Activated CD4-positive, alpha-beta T cell treated with anti-CD3 and anti-CD28 coated beads, Interleukin-2, amount 10 ng/mL, durations not matched to agents 7 days and 5 days (primary cell): ENCODE data around the gene MRPL48. TPM values are rescaled to one million over a fixed set of nuclear protein-coding genes. Genes with fewer than 3 reads are reported as not detected.

Experiments used
- CTCF ChIA-PET: fragments of 350-600 bp; sonication (Branson Sonifier 250); formaldehyde crosslinking; loops from one replicate; lab custom pipeline; 2021; ENCODE audit warnings: antibody characterized with exemption; lab: Charles Lee
- POLR2A ChIA-PET: fragments of 350-600 bp; sonication (Branson Sonifier 250); formaldehyde crosslinking; loops from one replicate; lab custom pipeline; 2021; ENCODE audit warnings: antibody characterized with exemption; lab: Charles Lee
- DNase-seq: peaks from one replicate; pipeline ENCODE4 v3.0.0-alpha.2; 2020
- H3K27ac Mint-ChIP-seq: one replicate; pipeline ENCODE4 v1.8.0; 2021; ENCODE audit warnings: mild to moderate bottlenecking, moderate library complexity, mixed read lengths
- H3K27me3 Mint-ChIP-seq: one replicate; pipeline ENCODE4 v1.8.0; 2021; ENCODE audit warnings: mixed read lengths
- H3K36me3 Mint-ChIP-seq: one replicate; pipeline ENCODE4 v1.8.0; 2021; ENCODE audit warnings: low read depth, mixed read lengths
- H3K4me1 Mint-ChIP-seq: one replicate; pipeline ENCODE4 v1.8.0; 2021; ENCODE audit warnings: mixed read lengths
- H3K4me3 Mint-ChIP-seq: one replicate; pipeline ENCODE4 v1.8.0; 2021; ENCODE audit warnings: mild to moderate bottlenecking, moderate library complexity, mixed read lengths
- H3K9me3 Mint-ChIP-seq: one replicate; pipeline ENCODE4 v1.8.0; 2021; ENCODE audit warnings: mixed read lengths
- total RNA-seq, 2 experiments: library from RNA; stranded (reverse); gene quantifications; one replicate each; pipeline ENCODE4 v1.2.3, GENCODE V29; 2021

MRPL48 gene
- total RNA-seq, 2 experiments from 2014 or later, result 50.5 to 50.9 TPM

DNA sequence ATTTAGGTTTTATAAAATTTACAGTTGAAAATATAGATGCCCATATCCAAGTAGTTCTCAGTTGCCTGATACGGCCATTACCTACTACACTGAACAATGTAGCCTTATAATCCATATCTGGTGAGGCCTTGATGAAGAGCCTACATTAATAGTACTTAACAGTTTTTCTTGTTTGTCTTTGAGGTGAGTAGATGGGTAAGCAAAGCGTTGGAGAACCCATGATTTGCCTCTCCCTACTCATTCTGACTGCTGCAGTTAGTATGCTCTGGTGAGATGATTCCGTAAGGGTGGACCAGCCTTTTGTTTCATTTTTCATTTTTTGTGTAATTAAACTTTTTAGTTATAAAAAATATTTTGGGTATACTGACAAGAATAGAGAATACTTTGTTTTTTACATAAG, 100.6 kb downstream of the MRPL48 start:
- Mint-ChIP-seq H3K27me3 (no peaks in the 10 kb centered on the region), H3K9me3 (no peaks in the 10 kb centered on the region), H3K4me3 (no peak overlapping the region), H3K36me3 (peaks cover 27% of the 10 kb centered on the region), H3K27ac (no peak overlapping the region), H3K4me1 (peaks cover under 1% of the 10 kb centered on the region)
- no peak for DNase-seq
- ChIA-PET CTCF (interaction anchor here (1.2 kb wide), 1 partner anchor 260 kb away, joined by 3 read pairs; no protein-coding TSS in a partner anchor), POLR2A (no interaction called here)

DNA sequence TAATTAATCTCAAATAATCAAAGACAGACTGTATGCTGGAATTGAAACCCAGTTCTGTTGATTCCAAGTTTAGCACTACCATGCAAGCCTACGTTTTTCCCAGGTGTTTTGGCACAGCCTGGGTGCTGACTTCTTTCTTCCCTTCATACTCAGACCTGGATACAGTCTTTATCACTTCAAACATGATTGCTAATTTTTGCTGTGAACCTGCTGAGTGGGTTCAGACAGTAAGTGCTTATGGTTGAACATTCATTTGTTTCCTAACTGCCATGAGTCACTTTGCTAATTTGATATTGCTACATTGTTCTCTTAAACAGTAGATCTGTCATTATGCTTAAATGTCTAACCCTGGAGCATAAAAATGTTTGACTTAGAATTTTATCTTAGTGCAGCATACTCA, 101.3 kb downstream of the MRPL48 start:
- ChIA-PET POLR2A (no interaction called here), CTCF (interaction anchor here (1.3 kb wide), 1 partner anchor 12 kb away, joined by 3 read pairs; no protein-coding TSS in a partner anchor)
- Mint-ChIP-seq H3K4me3 (no peak overlapping the region), H3K27ac (no peak overlapping the region), H3K36me3 (peaks cover 24% of the 10 kb centered on the region), H3K4me1 (no peaks in the 10 kb centered on the region), H3K27me3 (no peaks in the 10 kb centered on the region), H3K9me3 (no peaks in the 10 kb centered on the region)
- DNase-seq, result no peak

DNA sequence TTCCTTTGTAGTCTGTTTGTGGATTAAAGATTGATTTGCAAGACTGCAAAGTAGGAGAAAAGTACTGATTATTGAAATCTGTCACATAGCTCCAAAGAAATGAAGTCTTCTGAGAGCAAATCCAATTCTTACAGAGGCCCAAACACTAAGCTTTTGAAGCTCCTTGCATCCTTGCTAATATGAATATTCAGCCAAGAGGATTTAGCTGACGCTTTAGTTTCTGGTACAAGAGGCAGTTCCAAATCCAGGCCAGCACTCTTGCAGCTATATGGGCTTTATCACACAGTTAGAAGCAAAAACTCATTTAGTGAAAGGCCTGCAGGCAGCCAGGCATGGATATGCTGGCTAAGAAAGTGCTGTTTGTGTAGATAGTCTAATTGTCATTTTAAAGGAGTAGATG, 101.9 kb downstream of the MRPL48 start:
- no peaks in the 10 kb centered on the region for H3K27me3 Mint-ChIP-seq
- H3K4me3 Mint-ChIP-seq, result no peak overlapping the region
- H3K36me3 Mint-ChIP-seq, result peaks cover 24% of the 10 kb centered on the region
- no peaks in the 10 kb centered on the region for H3K4me1 Mint-ChIP-seq
- H3K27ac Mint-ChIP-seq, result no peak overlapping the region
- H3K9me3 Mint-ChIP-seq, result no peaks in the 10 kb centered on the region
- CTCF ChIA-PET, result interaction anchor here (1.3 kb wide), 1 partner anchor 12 kb away, joined by 3 read pairs; no protein-coding TSS in a partner anchor
- POLR2A ChIA-PET, result no interaction called here
- no peak for DNase-seq

DNA sequence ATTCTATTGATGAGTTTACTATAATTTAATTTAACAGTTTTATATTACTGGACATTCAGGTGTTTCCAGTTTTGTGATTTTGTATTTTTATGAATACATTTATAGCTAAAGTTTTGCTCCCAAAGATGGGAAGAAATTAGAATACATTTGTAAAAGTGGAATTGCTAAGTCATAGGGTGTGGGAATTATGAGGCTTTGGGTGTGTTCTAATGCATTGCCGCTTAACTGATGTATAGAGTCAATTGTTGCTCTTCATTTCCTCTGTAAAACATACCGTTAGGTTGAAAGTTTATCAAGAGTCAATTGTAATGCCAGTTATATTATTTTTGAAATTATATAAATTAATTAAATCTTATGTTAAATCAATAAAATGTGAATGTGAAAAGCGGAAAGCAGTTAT, 105.4 kb downstream of the MRPL48 start:
- no peaks in the 10 kb centered on the region for H3K4me1 Mint-ChIP-seq
- ChIA-PET CTCF (no interaction called here), POLR2A (no interaction called here)
- H3K27ac Mint-ChIP-seq, result no peak overlapping the region
- no peak overlapping the region for H3K4me3 Mint-ChIP-seq
- DNase-seq, result no peak
- no peaks in the 10 kb centered on the region for H3K27me3 Mint-ChIP-seq
- H3K9me3 Mint-ChIP-seq, result no peaks in the 10 kb centered on the region
- H3K36me3 Mint-ChIP-seq, result peaks cover 23% of the 10 kb centered on the region

DNA sequence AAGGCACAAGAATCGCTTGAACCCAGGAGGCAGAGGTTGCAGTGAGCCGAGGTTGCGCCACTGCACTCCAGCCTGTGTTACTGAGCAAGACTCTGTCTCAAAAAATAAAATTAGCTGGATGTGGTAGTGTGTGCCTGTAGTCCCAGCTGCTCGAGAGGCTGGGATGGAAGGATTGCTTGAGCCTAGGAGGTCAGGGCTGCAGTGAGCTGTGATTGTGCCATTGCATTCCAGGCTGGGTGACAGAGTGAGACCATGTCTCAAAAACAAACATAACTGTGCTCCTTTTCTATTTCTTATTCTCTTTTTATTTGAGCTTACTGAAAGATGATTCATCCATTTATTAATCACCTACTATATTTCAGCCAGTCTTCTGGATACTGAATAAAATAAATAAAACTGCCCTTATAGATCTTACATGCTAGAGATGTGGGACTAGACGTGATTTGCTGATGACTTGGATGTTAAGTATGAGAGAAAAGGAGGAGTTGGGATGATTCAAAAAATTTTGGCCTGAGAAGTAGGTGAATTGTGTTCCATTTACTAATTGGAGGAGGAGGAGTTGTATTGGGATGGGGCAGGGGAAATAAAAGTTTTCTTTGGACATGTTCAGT, 107.2 kb downstream of the MRPL48 start:
- H3K27me3 Mint-ChIP-seq, result no peaks in the 10 kb centered on the region
- ChIA-PET CTCF (interaction anchor here (0.6 kb wide), 1 partner anchor 64 kb away, joined by 3 read pairs; no protein-coding TSS in a partner anchor), POLR2A (no interaction called here)
- peaks cover 20% of the 10 kb centered on the region for H3K36me3 Mint-ChIP-seq
- H3K4me3 Mint-ChIP-seq, result no peak overlapping the region
- no peak for DNase-seq
- H3K4me1 Mint-ChIP-seq, result no peaks in the 10 kb centered on the region
- no peak overlapping the region for H3K27ac Mint-ChIP-seq
- no peaks in the 10 kb centered on the region for H3K9me3 Mint-ChIP-seq

DNA sequence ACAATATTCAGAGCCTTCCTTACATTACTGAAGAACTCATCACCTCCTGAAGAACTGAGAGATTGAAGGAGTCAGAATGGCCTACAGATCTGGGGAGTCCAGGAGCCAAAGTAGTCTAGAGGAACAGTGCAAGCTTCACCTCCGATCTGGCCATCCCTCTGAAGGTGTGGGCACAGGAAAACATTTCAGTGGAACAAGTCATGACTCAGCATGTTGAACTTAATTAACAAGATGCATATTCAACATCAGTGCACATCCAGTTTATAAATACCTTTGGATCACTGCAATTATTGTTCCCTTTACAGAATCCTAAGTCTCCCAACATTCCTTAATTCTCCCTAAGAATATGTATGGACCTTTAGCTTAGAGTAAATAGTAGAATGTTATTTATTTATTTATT, 114.6 kb downstream of the MRPL48 start:
- Mint-ChIP-seq H3K4me3 (no peak overlapping the region), H3K27me3 (no peaks in the 10 kb centered on the region), H3K9me3 (no peaks in the 10 kb centered on the region), H3K4me1 (no peaks in the 10 kb centered on the region), H3K27ac (no peak overlapping the region), H3K36me3 (peaks cover 17% of the 10 kb centered on the region)
- ChIA-PET CTCF (no interaction called here), POLR2A (no interaction called here)
- no peak for DNase-seq

DNA sequence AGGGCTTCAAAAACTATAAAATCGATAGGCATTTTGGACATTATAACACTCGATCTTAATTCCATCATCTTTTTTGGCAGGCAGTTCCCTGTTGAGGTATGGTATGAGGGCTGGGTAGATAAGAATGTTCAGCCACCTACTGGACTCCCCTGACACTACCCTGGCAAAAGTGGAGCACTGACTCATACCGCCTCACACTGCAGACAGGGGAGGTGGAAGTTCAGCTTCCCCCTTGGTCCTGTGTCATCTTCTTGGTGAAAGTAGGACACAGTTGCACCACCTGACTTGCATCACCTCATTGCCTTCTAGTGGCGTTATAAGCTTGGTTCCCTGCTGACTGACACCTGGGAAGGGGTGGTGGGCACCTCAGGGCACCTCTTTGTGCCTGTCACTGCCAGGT, 119.5 kb downstream of the MRPL48 start:
- POLR2A ChIA-PET, result no interaction called here
- Mint-ChIP-seq H3K27ac (no peak overlapping the region), H3K27me3 (no peaks in the 10 kb centered on the region), H3K9me3 (no peaks in the 10 kb centered on the region), H3K4me1 (no peaks in the 10 kb centered on the region), H3K36me3 (peaks cover 15% of the 10 kb centered on the region), H3K4me3 (no peak overlapping the region)
- CTCF ChIA-PET, result interaction anchor here (0.6 kb wide), 1 partner anchor 22 kb away, joined by 3 read pairs; no protein-coding TSS in a partner anchor
- no peak for DNase-seq

DNA sequence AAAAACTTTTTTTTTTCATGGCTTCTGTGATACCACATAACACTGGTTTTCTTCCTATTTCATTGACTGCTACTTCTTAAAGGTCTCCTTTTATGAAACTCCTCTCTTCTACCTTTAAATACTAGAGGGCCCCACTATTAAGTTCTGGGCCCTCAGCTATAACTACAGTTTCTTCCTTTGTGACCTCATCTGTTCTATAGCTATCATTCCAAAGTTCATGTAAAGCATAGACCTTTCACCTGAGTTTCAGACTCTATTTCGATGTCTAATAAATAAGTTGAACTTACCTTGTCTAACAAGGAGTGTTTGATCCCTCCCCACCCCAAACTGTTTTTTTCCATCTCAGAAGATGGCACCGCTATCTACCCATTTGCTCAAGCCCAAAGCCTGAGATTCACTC, 124.4 kb downstream of the MRPL48 start:
- Mint-ChIP-seq H3K9me3 (no peaks in the 10 kb centered on the region), H3K4me3 (no peak overlapping the region), H3K36me3 (peaks cover 23% of the 10 kb centered on the region), H3K4me1 (no peaks in the 10 kb centered on the region), H3K27ac (no peak overlapping the region), H3K27me3 (no peaks in the 10 kb centered on the region)
- POLR2A ChIA-PET, result interaction anchor here (0.7 kb wide), 1 partner anchor 19 kb away, joined by 4 read pairs; no protein-coding TSS in a partner anchor
- no peak for DNase-seq
- CTCF ChIA-PET, result no interaction called here

DNA sequence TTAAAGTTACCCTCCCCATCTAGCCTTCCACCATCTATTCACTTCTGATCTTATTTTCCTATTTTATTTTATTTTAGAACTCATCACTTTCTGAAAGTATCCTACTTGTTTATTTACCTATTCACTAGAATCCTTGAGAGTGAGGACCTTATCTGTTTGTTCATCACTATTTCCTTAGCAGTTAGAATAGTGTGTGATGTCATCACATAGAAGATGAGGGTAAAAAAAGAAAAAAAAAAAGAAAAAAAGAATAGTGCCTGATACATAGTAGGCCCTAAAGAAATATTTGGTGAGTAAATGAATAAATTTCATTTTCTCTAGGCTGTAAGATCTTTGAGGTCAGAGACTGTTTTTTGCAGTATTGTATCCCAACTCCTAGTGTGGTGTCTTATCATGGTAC, 125.8 kb downstream of the MRPL48 start:
- no peak overlapping the region for H3K4me3 Mint-ChIP-seq
- H3K36me3 Mint-ChIP-seq, result peaks cover 27% of the 10 kb centered on the region
- H3K27me3 Mint-ChIP-seq, result no peaks in the 10 kb centered on the region
- no peak overlapping the region for H3K27ac Mint-ChIP-seq
- POLR2A ChIA-PET, result no interaction called here
- CTCF ChIA-PET, result no interaction called here
- H3K4me1 Mint-ChIP-seq, result no peaks in the 10 kb centered on the region
- no peak for DNase-seq
- no peaks in the 10 kb centered on the region for H3K9me3 Mint-ChIP-seq

DNA sequence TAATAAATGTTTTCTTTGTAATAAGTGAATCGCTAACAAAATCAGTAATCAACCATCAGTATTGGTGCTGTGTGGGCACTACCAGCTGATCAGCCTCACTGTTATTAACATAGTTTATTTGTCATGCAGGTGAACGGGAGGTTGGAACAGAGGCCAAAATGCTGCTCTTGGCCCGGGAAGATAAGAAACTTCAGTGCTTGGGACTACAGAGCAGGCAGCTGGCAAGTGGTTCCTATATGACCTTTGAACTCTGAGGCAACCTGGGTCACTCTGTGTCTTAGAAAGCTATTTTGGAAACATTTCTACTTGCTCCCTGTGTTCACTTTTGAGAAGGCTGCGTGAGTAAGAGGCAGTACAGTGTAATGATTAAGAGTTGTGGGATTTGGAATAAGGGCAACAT, 126.6 kb downstream of the MRPL48 start:
- DNase-seq, result no peak
- ChIA-PET CTCF (interaction anchor here (0.6 kb wide), 1 partner anchor 159 kb away, joined by 4 read pairs; no protein-coding TSS in a partner anchor), POLR2A (no interaction called here)
- H3K36me3 Mint-ChIP-seq, result peaks cover 28% of the 10 kb centered on the region
- H3K4me1 Mint-ChIP-seq, result no peaks in the 10 kb centered on the region
- no peak overlapping the region for H3K27ac Mint-ChIP-seq
- no peak overlapping the region for H3K4me3 Mint-ChIP-seq
- H3K9me3 Mint-ChIP-seq, result no peaks in the 10 kb centered on the region
- H3K27me3 Mint-ChIP-seq, result no peaks in the 10 kb centered on the region

Other genes with a start within 250 kb of the MRPL48 start
- gene FAM168A, start 189.8 kb upstream of the MRPL48 start, total RNA-seq, result 10 to 100 TPM; 28.9 to 31.2 TPM
- 10 to 100 TPM; 12.6 to 13.6 TPM for gene PLEKHB1, start 141.3 kb upstream of the MRPL48 start, total RNA-seq
- gene RAB6A, start 26.8 kb upstream of the MRPL48 start, total RNA-seq, result 10 to 100 TPM; 82.1 to 83.8 TPM
- gene COA4, start 89.0 kb downstream of the MRPL48 start, total RNA-seq, result 10 to 100 TPM; 54.4 to 60.6 TPM
- gene PAAF1, start 89.1 kb downstream of the MRPL48 start, total RNA-seq, result 10 to 100 TPM; 17.0 to 17.2 TPM
- under 1 TPM; 0.15 to 0.31 TPM for gene DNAJB13, start 163.2 kb downstream of the MRPL48 start, total RNA-seq
- gene UCP2, start 195.0 kb downstream of the MRPL48 start, total RNA-seq, result 100 to 1,000 TPM; 326 to 344 TPM
- 1 to 10 TPM; 2.5 to 3.2 TPM for gene UCP3, start 221.2 kb downstream of the MRPL48 start, total RNA-seq